ENCODE results near the gene FOXA1.

DNA sequence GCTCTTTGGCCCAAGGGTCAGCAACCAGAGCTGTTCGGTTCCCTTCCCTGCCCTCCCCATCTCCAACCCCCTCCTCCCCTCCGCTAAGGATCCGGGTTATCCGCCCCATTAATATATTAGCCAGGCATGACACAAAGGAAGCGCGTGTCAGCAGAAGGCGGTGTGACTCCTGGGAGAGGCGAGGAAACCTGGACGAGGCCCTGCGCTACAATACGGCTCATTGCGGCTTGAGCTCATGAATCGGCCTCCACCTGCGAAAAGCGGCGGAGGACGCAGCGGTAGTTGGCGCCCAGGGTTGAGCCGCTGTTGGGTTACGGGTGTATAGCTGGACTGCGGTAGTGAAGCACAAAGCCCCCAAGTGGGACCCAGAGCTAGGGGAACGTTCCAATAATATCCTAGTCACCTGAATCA, 9.9 kb downstream of the FOXA1 start:
- TF ChIP-seq SP2 (tag by site-specific recombination; IDR thresholded peaks at IDR 0.05), result no peak
- no peak for TF ChIP-seq ZNF473 (tag by site-specific recombination; IDR thresholded peaks at IDR 0.05)
